HTERT RPE-1 (cell line): ENCODE data around the gene YY2.
"Not testable (repeated sequence)": the region's sequence is repeated elsewhere in the genome, so short reads cannot be mapped to it uniquely, and the experiment has no call there.

Experiments used
- in situ Hi-C: fragments of 300-500 bp; cut with MboI; formaldehyde crosslinking; loops from 4 replicates; pipeline ENCODE4 v1.14.3; 2020; ENCODE audit warnings: low sequenced_read_pairs

YY2 gene

GRCh38 chrX:21855937-21856415, at the start of gene YY2:
Gene YY2, plus strand, starts transcription at chrX:21855987. Its CDS starts 498 bp downstream, at chrX:21856485.
- in situ Hi-C loops, result no loop called here

GRCh38 chrX:21806691-21807090, 49.1 kb upstream of the YY2 start:
- in situ Hi-C loops, result no loop called here

GRCh38 chrX:21811832-21812231, 44.0 kb upstream of the YY2 start:
- in situ Hi-C loops, result no loop called here

- in situ Hi-C loops, result no loop called here
Measured at GRCh38 chrX:21812628-21813027, 43.2 kb upstream of the YY2 start.

GRCh38 chrX:21813612-21814368, 42.0 kb upstream of the YY2 start:
- in situ Hi-C loops, result no loop called here

- in situ Hi-C loops, result no loop called here
Measured at GRCh38 chrX:21816136-21816535, 39.7 kb upstream of the YY2 start.

GRCh38 chrX:21820170-21820569, 35.6 kb upstream of the YY2 start:
- in situ Hi-C loops, result not testable (repeated sequence)

GRCh38 chrX:21821875-21822274, 33.9 kb upstream of the YY2 start:
- in situ Hi-C loops, result no loop called here

GRCh38 chrX:21831496-21831895, 24.3 kb upstream of the YY2 start:
- in situ Hi-C loops, result no loop called here

- in situ Hi-C loops, result no loop called here
Measured at GRCh38 chrX:21837056-21837455, 18.7 kb upstream of the YY2 start.

- in situ Hi-C loops, result no loop called here
Measured at GRCh38 chrX:21838937-21839333, 16.9 kb upstream of the YY2 start.

- in situ Hi-C loops, result no loop called here
Measured at GRCh38 chrX:21839334-21840192, 16.2 kb upstream of the YY2 start, which contains the start of gene MBTPS2. Gene MBTPS2, plus strand, starts transcription at chrX:21839617. Its CDS starts 118 bp downstream, at chrX:21839735.

GRCh38 chrX:21840193-21840545, 15.6 kb upstream of the YY2 start:
- in situ Hi-C loops, result no loop called here

GRCh38 chrX:21843179-21843578, 12.6 kb upstream of the YY2 start:
- in situ Hi-C loops, result no loop called here

- in situ Hi-C loops, result no loop called here
Measured at GRCh38 chrX:21845096-21845495, 10.7 kb upstream of the YY2 start.

GRCh38 chrX:21847342-21847741, 8.4 kb upstream of the YY2 start:
- in situ Hi-C loops, result no loop called here

- in situ Hi-C loops, result no loop called here
Measured at GRCh38 chrX:21853578-21853977, 2.2 kb upstream of the YY2 start.

- in situ Hi-C loops, result no loop called here
Measured at GRCh38 chrX:21856504-21856903, 717 bp downstream of the YY2 start.

GRCh38 chrX:21863241-21863640, 7.5 kb downstream of the YY2 start:
- in situ Hi-C loops, result no loop called here

GRCh38 chrX:21865436-21865835, 9.6 kb downstream of the YY2 start:
- in situ Hi-C loops, result no loop called here

GRCh38 chrX:21870494-21870893, 14.7 kb downstream of the YY2 start:
- in situ Hi-C loops, result no loop called here
